Effector memory CD8-positive, alpha-beta T cell (primary cell): ENCODE data around the gene RASSF5.

Source experiments
- ATAC-seq: fragments of 150-1000 bp; cut with Tn5 transposase; replicated peaks from 2 replicates; pipeline ENCODE4 v1.10.0; 2021; ENCODE audit warnings: mild to moderate bottlenecking, moderate library complexity
- DNase-seq, 3 experiments: peaks; one replicate each; pipeline ENCODE4 v3.0.0; 2021
- H3K27ac Mint-ChIP-seq, 2 donors: one replicate each; pipeline ENCODE4 v1.8.0; 2022; ENCODE audit warnings: mild to moderate bottlenecking in 2 of 2, mixed read lengths in 2 of 2, moderate library complexity in 2 of 2
- H3K27me3 Mint-ChIP-seq, 2 donors: one replicate each; pipeline ENCODE4 v1.8.0; 2022; ENCODE audit warnings: mixed read lengths in 2 of 2
- H3K36me3 Mint-ChIP-seq: one replicate; pipeline ENCODE4 v1.8.0; 2022; ENCODE audit warnings: mild to moderate bottlenecking, moderate library complexity, mixed read lengths; ENCODE audit not compliant: insufficient read depth
- H3K4me1 Mint-ChIP-seq, 2 donors: one replicate each; pipeline ENCODE4 v1.8.0; 2022; ENCODE audit warnings: low read depth in 2 of 2, mixed read lengths in 2 of 2
- H3K4me3 Mint-ChIP-seq, 2 donors: one replicate each; pipeline ENCODE4 v1.8.0; 2022; ENCODE audit warnings: mild to moderate bottlenecking in 2 of 2, mixed read lengths in 2 of 2, moderate library complexity in 2 of 2
- H3K9me3 Mint-ChIP-seq, 2 donors: one replicate each; pipeline ENCODE4 v1.8.0; 2022; ENCODE audit warnings: mixed read lengths in 2 of 2

Gene RASSF5

GRCh38 chr1:206581571-206581981, 74.2 kb downstream of the RASSF5 start:
- Mint-ChIP-seq H3K4me3 (peak overlapping the region; percentile 79 to 93), H3K36me3 (peaks cover 82% of the 10 kb centered on the region), H3K9me3 (no peaks in the 10 kb centered on the region), H3K27ac (peak overlapping the region; percentile 98 to 100), H3K27me3 (no peaks in the 10 kb centered on the region), H3K4me1 (peaks cover 70 to 73% of the 10 kb centered on the region in 2 donors)
- ATAC-seq (peak; percentile 64), DNase-seq (peak; percentile 71 to 75 (median 72))

GRCh38 chr1:206582537-206582936, 75.2 kb downstream of the RASSF5 start:
- DNase-seq, result no peak
- Mint-ChIP-seq H3K9me3 (no peaks in the 10 kb centered on the region), H3K27me3 (no peaks in the 10 kb centered on the region), H3K36me3 (peaks cover 91% of the 10 kb centered on the region), H3K4me3 (peak overlapping the region; percentile 81 to 93), H3K27ac (peak overlapping the region; percentile 98 to 100), H3K4me1 (peaks cover 62 to 67% of the 10 kb centered on the region in 2 donors)
- ATAC-seq, result no peak

GRCh38 chr1:206582971-206583706, 75.8 kb downstream of the RASSF5 start:
- peak overlapping the region; percentile 98 to 100 for H3K27ac Mint-ChIP-seq
- H3K4me3 Mint-ChIP-seq, result peak overlapping the region; percentile 81 to 93

GRCh38 chr1:206583707-206584648, 76.6 kb downstream of the RASSF5 start:
- peak overlapping the region; percentile 81 to 93 for H3K4me3 Mint-ChIP-seq
- peak overlapping the region; percentile 98 to 100 for H3K27ac Mint-ChIP-seq
- H3K36me3 Mint-ChIP-seq, result peaks cover 93% of the 10 kb centered on the region
- H3K4me1 Mint-ChIP-seq, result peaks cover 50 to 59% of the 10 kb centered on the region in 2 donors
- DNase-seq (peak; percentile 81 to 88 (median 84)), ATAC-seq (peak; percentile 31)
- H3K9me3 Mint-ChIP-seq, result no peaks in the 10 kb centered on the region
- no peaks in the 10 kb centered on the region for H3K27me3 Mint-ChIP-seq

More at GRCh38 chr1:206582971-206583706, 75.8 kb downstream of the RASSF5 start:
- Mint-ChIP-seq H3K4me1 (peaks cover 57 to 61% of the 10 kb centered on the region in 2 donors), H3K36me3 (peaks cover 93% of the 10 kb centered on the region), H3K27me3 (no peaks in the 10 kb centered on the region), H3K9me3 (no peaks in the 10 kb centered on the region)
- ATAC-seq (no peak), DNase-seq (no peak)

GRCh38 chr1:206584683-206585082, 77.4 kb downstream of the RASSF5 start:
- Mint-ChIP-seq H3K27me3 (no peaks in the 10 kb centered on the region), H3K9me3 (no peaks in the 10 kb centered on the region), H3K36me3 (peaks cover 95% of the 10 kb centered on the region), H3K4me3 (no peak overlapping the region), H3K27ac (peak overlapping the region; percentile 65 to 98), H3K4me1 (peaks cover 47 to 58% of the 10 kb centered on the region in 2 donors)
- DNase-seq, result no peak
- no peak for ATAC-seq

- H3K36me3 Mint-ChIP-seq, result peaks cover 94% of the 10 kb centered on the region
- peak overlapping the region; percentile 46 to 98 for H3K27ac Mint-ChIP-seq
- H3K27me3 Mint-ChIP-seq, result no peaks in the 10 kb centered on the region
- ATAC-seq, result no peak
- DNase-seq, result no peak
- no peak overlapping the region for H3K4me3 Mint-ChIP-seq
- no peaks in the 10 kb centered on the region for H3K9me3 Mint-ChIP-seq
- H3K4me1 Mint-ChIP-seq, result peaks cover 41 to 56% of the 10 kb centered on the region in 2 donors
These were observed 79.4 kb downstream of the RASSF5 start for GRCh38 chr1:206586501-206587445.

- DNase-seq, result no peak
- Mint-ChIP-seq H3K4me1 (peaks cover 45 to 56% of the 10 kb centered on the region in 2 donors), H3K9me3 (no peaks in the 10 kb centered on the region), H3K27ac (peak overlapping the region; percentile 65 to 87), H3K4me3 (no peak overlapping the region), H3K36me3 (peaks cover 98% of the 10 kb centered on the region), H3K27me3 (no peaks in the 10 kb centered on the region)
- no peak for ATAC-seq
These were observed 80.6 kb downstream of the RASSF5 start for GRCh38 chr1:206587904-206588303.

GRCh38 chr1:206588492-206588891, 81.2 kb downstream of the RASSF5 start:
- H3K4me1 Mint-ChIP-seq, result peaks cover 39 to 53% of the 10 kb centered on the region in 2 donors
- H3K27me3 Mint-ChIP-seq, result no peaks in the 10 kb centered on the region
- ATAC-seq, result no peak
- peak overlapping the region; percentile 65 to 87 for H3K27ac Mint-ChIP-seq
- peaks cover 98% of the 10 kb centered on the region for H3K36me3 Mint-ChIP-seq
- no peak for DNase-seq
- H3K9me3 Mint-ChIP-seq, result no peaks in the 10 kb centered on the region
- peak overlapping the region in 1 of 2 donors; percentile 1 for H3K4me3 Mint-ChIP-seq

- Mint-ChIP-seq H3K4me3 (no peak overlapping the region), H3K4me1 (peaks cover 34 to 51% of the 10 kb centered on the region in 2 donors), H3K27ac (peak overlapping the region; percentile 87 to 92), H3K36me3 (peaks cover 95% of the 10 kb centered on the region), H3K9me3 (no peaks in the 10 kb centered on the region), H3K27me3 (no peaks in the 10 kb centered on the region)
- no peak for ATAC-seq
- no peak for DNase-seq
These were observed 81.9 kb downstream of the RASSF5 start for GRCh38 chr1:206589206-206589605.

- ATAC-seq, result peak; percentile 94
- H3K4me1 Mint-ChIP-seq, result peaks cover 31 to 48% of the 10 kb centered on the region in 2 donors
- peak overlapping the region; percentile 87 to 92 for H3K27ac Mint-ChIP-seq
- H3K9me3 Mint-ChIP-seq, result no peaks in the 10 kb centered on the region
- peak overlapping the region; percentile 42 to 56 for H3K4me3 Mint-ChIP-seq
- H3K36me3 Mint-ChIP-seq, result peaks cover 90% of the 10 kb centered on the region
- peak; percentile 21 to 42 (median 41) for DNase-seq
- no peaks in the 10 kb centered on the region for H3K27me3 Mint-ChIP-seq
These were observed 82.9 kb downstream of the RASSF5 start for GRCh38 chr1:206590025-206590758.

GRCh38 chr1:206591226-206591625, 83.9 kb downstream of the RASSF5 start:
- Mint-ChIP-seq H3K4me1 (peaks cover 30 to 47% of the 10 kb centered on the region in 2 donors), H3K9me3 (no peaks in the 10 kb centered on the region), H3K27me3 (no peaks in the 10 kb centered on the region), H3K36me3 (peaks cover 90% of the 10 kb centered on the region), H3K27ac (peak overlapping the region; percentile 87 to 92), H3K4me3 (no peak overlapping the region)
- DNase-seq (no peak), ATAC-seq (no peak)

- ATAC-seq (no peak), DNase-seq (no peak)
- Mint-ChIP-seq H3K9me3 (no peaks in the 10 kb centered on the region), H3K27me3 (no peaks in the 10 kb centered on the region), H3K36me3 (peaks cover 88% of the 10 kb centered on the region), H3K4me3 (no peak overlapping the region), H3K4me1 (peaks cover 29 to 43% of the 10 kb centered on the region in 2 donors), H3K27ac (peak overlapping the region; percentile 87 to 92)
These were observed 84.4 kb downstream of the RASSF5 start for GRCh38 chr1:206591696-206592095.
